ENCODE results near the gene HPGDS.

DNA sequence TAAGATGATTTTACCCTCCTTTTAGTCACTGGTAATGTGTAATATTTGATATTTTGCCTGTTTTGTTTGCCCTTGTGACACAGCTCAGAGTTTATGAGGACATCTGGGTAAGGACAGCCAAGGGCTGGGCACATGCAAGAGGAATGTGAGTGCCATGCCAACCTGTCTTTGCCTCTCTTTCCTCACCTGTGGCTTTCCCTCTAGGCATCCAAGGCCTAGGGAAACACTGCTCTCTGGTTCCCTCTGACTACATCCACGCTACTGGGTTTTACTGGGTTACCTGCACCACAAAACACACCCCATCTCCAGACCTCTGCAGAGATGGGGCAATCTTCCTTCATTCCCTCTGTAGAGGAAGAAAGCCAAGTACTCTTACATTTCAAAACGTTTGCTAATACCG lies 7.7 kb downstream of the HPGDS start:
- TF ChIP-seq USF2 (CRISPR knock-in tag; IDR thresholded peaks at IDR 0.05) (no peak), TP53 (CRISPR knock-in tag; IDR thresholded peaks at IDR 0.05) (no peak), FOXK1 (CRISPR knock-in tag; IDR thresholded peaks at IDR 0.05) (no peak), CTCF (IDR thresholded peaks at IDR 0.05) (no peak), PRDM15 (CRISPR knock-in tag; IDR thresholded peaks at IDR 0.05) (no peak), FOXJ3 (CRISPR knock-in tag; IDR thresholded peaks at IDR 0.05; ENCODE audit: borderline replicate concordance) (no peak), NR3C1 (CRISPR knock-in tag; conservative IDR thresholded peaks at IDR 0.05; ENCODE audit: low read depth) (no peak), E2F4 (CRISPR knock-in tag; IDR thresholded peaks at IDR 0.05; ENCODE audit: borderline replicate concordance, low read depth) (no peak), ZNF396 (CRISPR knock-in tag; IDR thresholded peaks at IDR 0.05; ENCODE audit: borderline replicate concordance) (no peak), NFYB (CRISPR knock-in tag; conservative IDR thresholded peaks at IDR 0.05; ENCODE audit: low read depth) (no peak)
- TF ChIP-seq, protein P1, sequence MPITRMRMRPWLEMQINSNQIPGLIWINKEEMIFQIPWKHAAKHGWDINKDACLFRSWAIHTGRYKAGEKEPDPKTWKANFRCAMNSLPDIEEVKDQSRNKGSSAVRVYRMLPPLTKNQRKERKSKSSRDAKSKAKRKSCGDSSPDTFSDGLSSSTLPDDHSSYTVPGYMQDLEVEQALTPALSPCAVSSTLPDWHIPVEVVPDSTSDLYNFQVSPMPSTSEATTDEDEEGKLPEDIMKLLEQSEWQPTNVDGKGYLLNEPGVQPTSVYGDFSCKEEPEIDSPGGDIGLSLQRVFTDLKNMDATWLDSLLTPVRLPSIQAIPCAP (CRISPR knock-in tag; IDR thresholded peaks at IDR 0.05), result no peak
- TF ChIP-seq, protein P2, sequence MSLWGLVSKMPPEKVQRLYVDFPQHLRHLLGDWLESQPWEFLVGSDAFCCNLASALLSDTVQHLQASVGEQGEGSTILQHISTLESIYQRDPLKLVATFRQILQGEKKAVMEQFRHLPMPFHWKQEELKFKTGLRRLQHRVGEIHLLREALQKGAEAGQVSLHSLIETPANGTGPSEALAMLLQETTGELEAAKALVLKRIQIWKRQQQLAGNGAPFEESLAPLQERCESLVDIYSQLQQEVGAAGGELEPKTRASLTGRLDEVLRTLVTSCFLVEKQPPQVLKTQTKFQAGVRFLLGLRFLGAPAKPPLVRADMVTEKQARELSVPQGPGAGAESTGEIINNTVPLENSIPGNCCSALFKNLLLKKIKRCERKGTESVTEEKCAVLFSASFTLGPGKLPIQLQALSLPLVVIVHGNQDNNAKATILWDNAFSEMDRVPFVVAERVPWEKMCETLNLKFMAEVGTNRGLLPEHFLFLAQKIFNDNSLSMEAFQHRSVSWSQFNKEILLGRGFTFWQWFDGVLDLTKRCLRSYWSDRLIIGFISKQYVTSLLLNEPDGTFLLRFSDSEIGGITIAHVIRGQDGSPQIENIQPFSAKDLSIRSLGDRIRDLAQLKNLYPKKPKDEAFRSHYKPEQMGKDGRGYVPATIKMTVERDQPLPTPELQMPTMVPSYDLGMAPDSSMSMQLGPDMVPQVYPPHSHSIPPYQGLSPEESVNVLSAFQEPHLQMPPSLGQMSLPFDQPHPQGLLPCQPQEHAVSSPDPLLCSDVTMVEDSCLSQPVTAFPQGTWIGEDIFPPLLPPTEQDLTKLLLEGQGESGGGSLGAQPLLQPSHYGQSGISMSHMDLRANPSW (CRISPR knock-in tag; conservative IDR thresholded peaks at IDR 0.05; ENCODE audit: low read depth), result no peak
- TF ChIP-seq, protein P3, sequence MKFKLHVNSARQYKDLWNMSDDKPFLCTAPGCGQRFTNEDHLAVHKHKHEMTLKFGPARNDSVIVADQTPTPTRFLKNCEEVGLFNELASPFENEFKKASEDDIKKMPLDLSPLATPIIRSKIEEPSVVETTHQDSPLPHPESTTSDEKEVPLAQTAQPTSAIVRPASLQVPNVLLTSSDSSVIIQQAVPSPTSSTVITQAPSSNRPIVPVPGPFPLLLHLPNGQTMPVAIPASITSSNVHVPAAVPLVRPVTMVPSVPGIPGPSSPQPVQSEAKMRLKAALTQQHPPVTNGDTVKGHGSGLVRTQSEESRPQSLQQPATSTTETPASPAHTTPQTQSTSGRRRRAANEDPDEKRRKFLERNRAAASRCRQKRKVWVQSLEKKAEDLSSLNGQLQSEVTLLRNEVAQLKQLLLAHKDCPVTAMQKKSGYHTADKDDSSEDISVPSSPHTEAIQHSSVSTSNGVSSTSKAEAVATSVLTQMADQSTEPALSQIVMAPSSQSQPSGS (CRISPR knock-in tag; IDR thresholded peaks at IDR 0.05; ENCODE audit: borderline replicate concordance, low read depth), result no peak
- TF ChIP-seq, protein P4, sequence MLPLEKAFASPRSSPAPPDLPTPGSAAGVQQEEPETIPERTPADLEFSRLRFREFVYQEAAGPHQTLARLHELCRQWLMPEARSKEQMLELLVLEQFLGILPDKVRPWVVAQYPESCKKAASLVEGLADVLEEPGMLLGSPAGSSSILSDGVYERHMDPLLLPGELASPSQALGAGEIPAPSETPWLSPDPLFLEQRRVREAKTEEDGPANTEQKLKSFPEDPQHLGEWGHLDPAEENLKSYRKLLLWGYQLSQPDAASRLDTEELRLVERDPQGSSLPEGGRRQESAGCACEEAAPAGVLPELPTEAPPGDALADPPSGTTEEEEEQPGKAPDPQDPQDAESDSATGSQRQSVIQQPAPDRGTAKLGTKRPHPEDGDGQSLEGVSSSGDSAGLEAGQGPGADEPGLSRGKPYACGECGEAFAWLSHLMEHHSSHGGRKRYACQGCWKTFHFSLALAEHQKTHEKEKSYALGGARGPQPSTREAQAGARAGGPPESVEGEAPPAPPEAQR (CRISPR knock-in tag; IDR thresholded peaks at IDR 0.05), result no peak
